Natural killer cell (primary cell): Measurements from ENCODE around the gene TMEM254. TPM values are rescaled to one million over a fixed set of nuclear protein-coding genes. Genes with fewer than 3 reads are reported as not detected.
"Not testable (repeated sequence)": the region's sequence is repeated elsewhere in the genome, so short reads cannot be mapped to it uniquely, and the experiment has no call there.

ENCODE experiments used
- ATAC-seq, 3 donors: fragments of 150-1000 bp in 2 of 3; fragments of 200-7000 bp in 1 of 3; cut with Tn5 transposase; 1 replicate in 1 of 3; 2 replicates in 2 of 3; pipeline ENCODE4 v1.10.0; 2021; ENCODE audit warnings: mild to moderate bottlenecking in 2 of 3, moderate library complexity in 2 of 3
- DNase-seq, 2 donors: peaks; one replicate each; pipeline versions ENCODE4 v3.0.0 to v3.0.0-alpha.2; 2013 to 2021; ENCODE audit warnings: mixed read lengths in 1 of 2
- H3K27ac ChIP-seq: one replicate; pipeline ENCODE4 v1.5.1; 2013; ENCODE audit warnings: mild to moderate bottlenecking, low read length
- H3K27me3 ChIP-seq: one replicate; pipeline ENCODE4 v1.6.1; 2013; ENCODE audit warnings: low read length; ENCODE audit not compliant: control insufficient read depth, insufficient read depth
- H3K36me3 ChIP-seq: one replicate; pipeline ENCODE4 v1.6.1; 2013; ENCODE audit warnings: low read length; ENCODE audit not compliant: control insufficient read depth, insufficient read depth
- H3K4me1 ChIP-seq: one replicate; pipeline ENCODE4 v1.6.1; 2013; ENCODE audit warnings: low read length; ENCODE audit not compliant: control insufficient read depth, insufficient read depth
- H3K4me3 ChIP-seq: one replicate; pipeline ENCODE4 v1.5.1; 2013; ENCODE audit warnings: low read length
- H3K9me3 ChIP-seq: one replicate; pipeline ENCODE4 v1.6.1; 2013; ENCODE audit warnings: low read length; ENCODE audit not compliant: control insufficient read depth, insufficient read depth
- H3K27ac Mint-ChIP-seq, 2 donors: one replicate each; pipeline ENCODE4 v1.8.0; 2022; ENCODE audit warnings: mild to moderate bottlenecking in 2 of 2, mixed read lengths in 2 of 2, moderate library complexity in 1 of 2
- H3K27me3 Mint-ChIP-seq, 2 donors: one replicate each; pipeline ENCODE4 v1.8.0; 2022; ENCODE audit warnings: low read depth in 2 of 2, mixed read lengths in 2 of 2
- H3K36me3 Mint-ChIP-seq: one replicate; pipeline ENCODE4 v1.8.0; 2022; ENCODE audit warnings: mixed read lengths
- H3K4me1 Mint-ChIP-seq, 2 donors: one replicate each; pipeline ENCODE4 v1.8.0; 2022; ENCODE audit warnings: mixed read lengths in 2 of 2
- H3K4me3 Mint-ChIP-seq: one replicate; pipeline ENCODE4 v1.8.0; 2022; ENCODE audit warnings: mild to moderate bottlenecking, moderate library complexity, mixed read lengths
- H3K9me3 Mint-ChIP-seq, 2 donors: one replicate each; pipeline ENCODE4 v1.8.0; 2022; ENCODE audit warnings: mixed read lengths in 2 of 2
- WGBS: methylation state at CpG from one replicate; pipeline ENCODE4 v1.1.7; 2013; ENCODE audit warnings: missing lambda C conversion rate; ENCODE audit not compliant: insufficient coverage; 5-methylcytosine and 5-hydroxymethylcytosine counted together
- intact Hi-C: fragments of 100-400 bp; cut with micrococcal nuclease; formaldehyde crosslinking; loops from one replicate; pipeline ENCODE4 v1.14.2; 2022
- total RNA-seq, 4 donors: library from RNA; stranded (reverse); fragments of 120-200 nt in 1 of 4; gene quantifications; one replicate each; pipeline versions ENCODE4 v1.2.3 to v1.2.4, GENCODE V29; 2013 to 2022
- TF ChIP-seq, protein P1 (sequence below): fragments of 200-600 bp; IDR thresholded peaks from one replicate; pipeline ENCODE4 v1.8.0; 2022; ENCODE audit warnings: antibody characterized with exemption

The TMEM254 gene
- total RNA-seq, 3 donors from 2014 or later (not counting 1 experiment from before 2014, with no cell fraction given): 7.1 to 11.1 (median 10.3) TPM

DNA sequence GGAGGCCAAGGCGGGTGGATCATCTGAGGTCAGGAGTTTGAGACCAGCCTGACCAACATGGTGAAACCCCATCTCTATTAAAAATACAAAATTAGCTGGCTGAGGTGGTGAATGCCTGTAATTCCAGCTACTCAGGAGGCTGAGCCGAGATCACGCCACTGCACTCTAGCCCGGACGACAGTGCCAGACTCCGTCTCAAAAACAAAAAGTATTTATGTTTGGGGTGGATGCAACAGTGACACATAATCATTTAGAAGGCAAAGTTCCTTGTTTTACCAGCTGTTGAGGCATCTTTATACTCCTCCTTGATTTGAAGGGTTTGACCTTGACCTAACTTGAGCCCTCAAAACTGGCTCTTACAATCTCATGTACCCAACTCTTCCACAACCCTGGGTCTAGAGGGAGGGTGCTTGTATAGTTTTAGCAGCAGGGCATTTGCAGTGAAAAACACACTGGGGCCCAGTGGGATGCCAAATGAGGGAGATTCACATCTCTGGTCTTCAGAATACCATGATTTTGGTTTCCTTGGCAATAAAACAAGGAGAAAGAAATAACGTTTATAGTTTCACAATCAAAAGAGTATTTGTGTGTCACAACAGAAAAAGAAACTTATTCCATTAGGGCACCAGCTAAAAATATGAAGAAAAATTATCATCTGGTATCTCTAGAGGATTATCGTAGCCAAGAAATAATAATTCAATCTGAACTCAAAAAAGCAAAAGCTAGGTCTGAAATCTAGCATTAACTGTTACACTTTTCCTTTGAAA is 14.2 kb upstream of the TMEM254 start:
- TF ChIP-seq, protein P1, sequence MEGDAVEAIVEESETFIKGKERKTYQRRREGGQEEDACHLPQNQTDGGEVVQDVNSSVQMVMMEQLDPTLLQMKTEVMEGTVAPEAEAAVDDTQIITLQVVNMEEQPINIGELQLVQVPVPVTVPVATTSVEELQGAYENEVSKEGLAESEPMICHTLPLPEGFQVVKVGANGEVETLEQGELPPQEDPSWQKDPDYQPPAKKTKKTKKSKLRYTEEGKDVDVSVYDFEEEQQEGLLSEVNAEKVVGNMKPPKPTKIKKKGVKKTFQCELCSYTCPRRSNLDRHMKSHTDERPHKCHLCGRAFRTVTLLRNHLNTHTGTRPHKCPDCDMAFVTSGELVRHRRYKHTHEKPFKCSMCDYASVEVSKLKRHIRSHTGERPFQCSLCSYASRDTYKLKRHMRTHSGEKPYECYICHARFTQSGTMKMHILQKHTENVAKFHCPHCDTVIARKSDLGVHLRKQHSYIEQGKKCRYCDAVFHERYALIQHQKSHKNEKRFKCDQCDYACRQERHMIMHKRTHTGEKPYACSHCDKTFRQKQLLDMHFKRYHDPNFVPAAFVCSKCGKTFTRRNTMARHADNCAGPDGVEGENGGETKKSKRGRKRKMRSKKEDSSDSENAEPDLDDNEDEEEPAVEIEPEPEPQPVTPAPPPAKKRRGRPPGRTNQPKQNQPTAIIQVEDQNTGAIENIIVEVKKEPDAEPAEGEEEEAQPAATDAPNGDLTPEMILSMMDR: no peak
- Histone ChIP-seq H3K4me1 (no peaks in the 10 kb centered on the region), H3K9me3 (no peaks in the 10 kb centered on the region), H3K4me3 (no peak overlapping the region), H3K36me3 (no peaks in the 10 kb centered on the region), H3K27ac (no peak overlapping the region), H3K27me3 (no peaks in the 10 kb centered on the region)
- ATAC-seq (no peak), DNase-seq (no peak)
- no peak overlapping the region for H3K4me3 Mint-ChIP-seq
- no peaks in the 10 kb centered on the region for H3K36me3 Mint-ChIP-seq
- 97% methylated on average over 6 of the region's 8 CpGs for WGBS
- peaks cover 6 to 7% of the 10 kb centered on the region in 2 donors for H3K27me3 Mint-ChIP-seq
- H3K9me3 Mint-ChIP-seq: no peaks in the 10 kb centered on the region
- H3K27ac Mint-ChIP-seq: no peak overlapping the region
- intact Hi-C loops: no loop called here
- no peaks in the 10 kb centered on the region for H3K4me1 Mint-ChIP-seq

GRCh38 chr10:80066809-80067208 is 11.7 kb upstream of the TMEM254 start:
- H3K27ac Mint-ChIP-seq: no peak overlapping the region
- DNase-seq (no peak), ATAC-seq (no peak)
- no peaks in the 10 kb centered on the region for H3K9me3 Mint-ChIP-seq
- H3K36me3 Mint-ChIP-seq: no peaks in the 10 kb centered on the region
- TF ChIP-seq, protein P1: no peak
- no peak overlapping the region for H3K27ac ChIP-seq
- no peaks in the 10 kb centered on the region for H3K36me3 ChIP-seq
- H3K4me1 Mint-ChIP-seq: no peaks in the 10 kb centered on the region
- no peaks in the 10 kb centered on the region for H3K4me1 ChIP-seq
- 86% methylated on average over 4 of the region's 4 CpGs for WGBS
- intact Hi-C loops: no loop called here
- H3K27me3 Mint-ChIP-seq: peaks cover 7 to 9% of the 10 kb centered on the region in 2 donors
- H3K4me3 ChIP-seq: no peak overlapping the region
- H3K27me3 ChIP-seq: no peaks in the 10 kb centered on the region
- H3K9me3 ChIP-seq: no peaks in the 10 kb centered on the region
- H3K4me3 Mint-ChIP-seq: no peak overlapping the region

GRCh38 chr10:80067821-80068220 is 10.6 kb upstream of the TMEM254 start:
- H3K4me1 Mint-ChIP-seq, intact Hi-C loops: not testable (repeated sequence)

GRCh38 chr10:80068270-80068669 is 10.2 kb upstream of the TMEM254 start:
- Mint-ChIP-seq H3K4me1 (no peaks in the 10 kb centered on the region), H3K27me3 (peaks cover 7 to 9% of the 10 kb centered on the region in 2 donors)
- DNase-seq: no peak

More at GRCh38 chr10:80067821-80068220, 10.6 kb upstream of the TMEM254 start:
- not testable (repeated sequence) for H3K27ac ChIP-seq, H3K36me3 Mint-ChIP-seq, H3K27me3 ChIP-seq, H3K9me3 ChIP-seq, DNase-seq, ATAC-seq, H3K4me3 ChIP-seq, H3K4me3 Mint-ChIP-seq, H3K27ac Mint-ChIP-seq, H3K36me3 ChIP-seq, H3K4me1 ChIP-seq, H3K9me3 Mint-ChIP-seq, H3K27me3 Mint-ChIP-seq

More at GRCh38 chr10:80068270-80068669, 10.2 kb upstream of the TMEM254 start:
- Mint-ChIP-seq H3K27ac (no peak overlapping the region), H3K4me3 (no peak overlapping the region), H3K36me3 (no peaks in the 10 kb centered on the region), H3K9me3 (no peaks in the 10 kb centered on the region)
- WGBS: 73% methylated on average over 2 of the region's 2 CpGs
- TF ChIP-seq, protein P1: no peak
- Histone ChIP-seq H3K4me1 (no peaks in the 10 kb centered on the region), H3K9me3 (no peaks in the 10 kb centered on the region), H3K27ac (no peak overlapping the region), H3K4me3 (no peak overlapping the region), H3K27me3 (no peaks in the 10 kb centered on the region), H3K36me3 (no peaks in the 10 kb centered on the region)
- intact Hi-C loops: no loop called here
- ATAC-seq: no peak
